AG10803 (cell line): ENCODE results near the gene TMEM94.

Experiments
- DNase-seq: peaks from one replicate; pipeline ENCODE4 v3.0.0; 2010; ENCODE audit warnings: low read depth
- H3K4me3 ChIP-seq: 2 replicates; pipeline ENCODE4 v1.5.1; 2011; ENCODE audit warnings: mild to moderate bottlenecking, low read length, control low read depth
- TF ChIP-seq, protein P1 (sequence below): conservative IDR thresholded peaks from 2 replicates; pipeline ENCODE4 v1.5.1; 2011; ENCODE audit warnings: mild to moderate bottlenecking, low read length, control low read depth, inconsistent platforms

TMEM94 gene

DNA sequence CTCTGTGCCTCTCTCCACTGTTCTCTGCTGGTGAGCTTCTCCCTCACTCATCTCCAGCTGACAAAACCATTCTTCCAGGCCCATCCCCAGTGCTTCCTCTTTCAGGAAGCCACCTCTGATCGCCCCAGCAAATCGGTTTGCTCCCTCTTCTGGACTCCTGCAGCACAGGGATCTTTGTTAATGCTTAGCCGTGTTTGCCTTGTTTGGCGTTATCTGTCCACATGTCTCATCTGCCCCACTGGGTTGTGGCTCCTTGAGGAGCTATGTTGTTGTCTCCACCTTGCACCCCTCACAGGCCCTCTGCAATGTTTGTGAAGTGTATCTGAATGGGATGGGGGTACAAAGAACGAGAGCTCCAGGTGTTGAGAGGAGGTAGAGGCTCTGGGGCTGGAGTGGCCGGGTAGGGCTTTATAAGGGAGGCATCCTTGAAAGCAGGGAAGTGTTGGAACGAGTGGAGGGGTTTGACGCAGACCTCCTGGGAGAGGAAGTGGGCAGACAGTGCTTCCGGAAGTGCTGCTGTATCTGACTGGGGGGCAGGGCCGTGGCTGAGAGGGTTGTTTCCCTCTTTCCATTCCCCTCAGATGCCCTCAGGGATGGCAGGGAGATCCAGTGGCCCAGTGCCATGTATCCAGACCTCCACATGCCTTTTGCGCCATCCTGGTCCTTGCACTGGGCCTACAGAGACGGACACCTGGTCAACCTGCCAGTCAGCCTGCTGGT, 31.1 kb downstream of the TMEM94 start:
- TF ChIP-seq, protein P1, sequence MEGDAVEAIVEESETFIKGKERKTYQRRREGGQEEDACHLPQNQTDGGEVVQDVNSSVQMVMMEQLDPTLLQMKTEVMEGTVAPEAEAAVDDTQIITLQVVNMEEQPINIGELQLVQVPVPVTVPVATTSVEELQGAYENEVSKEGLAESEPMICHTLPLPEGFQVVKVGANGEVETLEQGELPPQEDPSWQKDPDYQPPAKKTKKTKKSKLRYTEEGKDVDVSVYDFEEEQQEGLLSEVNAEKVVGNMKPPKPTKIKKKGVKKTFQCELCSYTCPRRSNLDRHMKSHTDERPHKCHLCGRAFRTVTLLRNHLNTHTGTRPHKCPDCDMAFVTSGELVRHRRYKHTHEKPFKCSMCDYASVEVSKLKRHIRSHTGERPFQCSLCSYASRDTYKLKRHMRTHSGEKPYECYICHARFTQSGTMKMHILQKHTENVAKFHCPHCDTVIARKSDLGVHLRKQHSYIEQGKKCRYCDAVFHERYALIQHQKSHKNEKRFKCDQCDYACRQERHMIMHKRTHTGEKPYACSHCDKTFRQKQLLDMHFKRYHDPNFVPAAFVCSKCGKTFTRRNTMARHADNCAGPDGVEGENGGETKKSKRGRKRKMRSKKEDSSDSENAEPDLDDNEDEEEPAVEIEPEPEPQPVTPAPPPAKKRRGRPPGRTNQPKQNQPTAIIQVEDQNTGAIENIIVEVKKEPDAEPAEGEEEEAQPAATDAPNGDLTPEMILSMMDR = no peak
- H3K4me3 ChIP-seq = no peak overlapping the region
- no peak for DNase-seq

DNA sequence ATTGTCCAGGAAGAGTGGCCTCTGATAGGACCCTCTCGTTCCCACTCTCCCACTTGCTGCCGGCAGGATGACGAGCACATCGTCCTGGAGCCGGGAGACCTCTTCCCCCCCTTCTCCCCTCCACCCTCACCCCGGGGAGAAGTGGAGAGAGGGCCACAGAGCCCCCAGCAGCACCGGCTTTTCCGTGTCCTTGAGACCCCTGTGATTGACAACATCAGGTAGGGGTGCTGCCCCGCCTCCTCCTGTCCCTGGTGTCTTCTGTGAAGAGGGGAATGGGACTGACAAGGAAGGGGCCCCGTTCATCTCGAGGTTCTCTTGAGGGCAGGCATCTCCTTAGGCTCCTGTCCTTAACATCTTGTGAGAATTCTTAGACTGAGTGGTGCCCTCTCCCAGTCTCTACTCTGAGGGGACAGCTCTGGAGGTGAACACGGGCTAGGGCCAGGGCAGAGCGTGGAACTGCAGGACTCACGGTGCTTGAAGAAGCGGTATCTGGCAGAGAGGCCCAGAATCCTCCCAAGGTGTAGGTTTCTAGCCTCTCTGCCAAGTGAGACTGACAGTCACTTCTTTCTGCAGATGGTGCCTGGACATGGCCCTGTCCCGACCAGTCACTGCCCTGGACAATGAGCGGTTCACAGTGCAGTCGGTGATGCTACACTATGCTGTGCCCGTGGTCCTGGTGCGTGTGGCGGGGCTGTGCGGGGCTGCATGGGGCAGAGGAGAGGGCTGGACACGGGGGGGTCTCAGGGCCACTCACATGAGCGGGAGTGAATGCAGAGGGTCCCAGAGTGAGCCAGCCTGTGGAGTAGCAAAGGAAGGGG, 32.5 kb downstream of the TMEM94 start:
- no peak for DNase-seq
- no peak overlapping the region for H3K4me3 ChIP-seq
- TF ChIP-seq, protein P1 = no peak

DNA sequence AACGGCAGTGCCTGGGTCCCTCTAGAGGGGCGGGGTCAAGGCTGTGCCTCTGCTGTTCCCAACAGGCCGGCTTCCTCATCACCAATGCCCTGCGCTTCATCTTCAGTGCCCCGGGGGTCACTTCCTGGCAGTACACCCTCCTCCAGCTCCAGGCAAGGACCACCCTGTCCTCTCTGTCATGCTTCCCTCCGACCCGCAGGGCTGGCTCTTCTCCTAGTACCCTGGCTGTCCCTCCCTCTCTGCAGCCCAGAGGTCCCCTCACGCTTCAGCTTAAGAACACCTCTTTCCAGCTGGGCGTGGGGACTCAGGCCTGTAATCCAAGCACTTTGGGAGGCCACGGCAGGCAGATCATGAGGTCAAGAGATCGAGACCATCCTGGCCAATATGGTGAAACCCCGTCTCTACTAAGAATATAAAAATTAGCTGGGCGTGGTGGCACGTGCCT, 33.1 kb downstream of the TMEM94 start:
- no peak overlapping the region for H3K4me3 ChIP-seq
- TF ChIP-seq, protein P1 = no peak
- no peak for DNase-seq

DNA sequence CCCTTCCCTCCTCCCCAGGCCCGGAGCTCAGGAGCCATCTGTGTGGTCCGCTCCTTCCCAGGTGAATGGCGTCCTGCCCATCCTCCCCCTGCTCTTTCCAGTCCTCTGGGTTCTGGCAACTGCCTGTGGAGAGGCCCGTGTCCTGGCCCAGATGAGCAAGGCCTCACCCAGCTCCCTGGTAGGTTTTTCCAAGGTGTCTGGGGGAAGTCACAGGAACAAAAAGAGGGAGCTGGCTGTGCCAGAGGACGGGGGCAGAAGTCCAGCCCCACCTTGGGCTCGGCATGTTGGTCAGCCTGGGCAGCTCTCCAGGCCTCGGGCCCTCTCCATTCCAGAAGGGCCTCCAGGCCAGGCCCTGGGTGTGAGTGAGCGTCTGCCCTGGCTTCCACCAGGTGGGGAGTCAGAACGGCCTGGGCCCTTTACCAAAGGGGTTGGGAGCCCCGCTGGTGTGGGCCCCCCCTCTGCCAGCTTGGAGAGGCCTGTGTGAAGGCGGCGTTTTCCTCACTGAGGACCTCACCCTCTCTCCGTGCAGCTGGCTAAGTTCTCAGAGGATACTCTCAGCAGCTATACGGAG, 33.8 kb downstream of the TMEM94 start:
- TF ChIP-seq, protein P1 = no peak
- no peak overlapping the region for H3K4me3 ChIP-seq
- DNase-seq = no peak

DNA sequence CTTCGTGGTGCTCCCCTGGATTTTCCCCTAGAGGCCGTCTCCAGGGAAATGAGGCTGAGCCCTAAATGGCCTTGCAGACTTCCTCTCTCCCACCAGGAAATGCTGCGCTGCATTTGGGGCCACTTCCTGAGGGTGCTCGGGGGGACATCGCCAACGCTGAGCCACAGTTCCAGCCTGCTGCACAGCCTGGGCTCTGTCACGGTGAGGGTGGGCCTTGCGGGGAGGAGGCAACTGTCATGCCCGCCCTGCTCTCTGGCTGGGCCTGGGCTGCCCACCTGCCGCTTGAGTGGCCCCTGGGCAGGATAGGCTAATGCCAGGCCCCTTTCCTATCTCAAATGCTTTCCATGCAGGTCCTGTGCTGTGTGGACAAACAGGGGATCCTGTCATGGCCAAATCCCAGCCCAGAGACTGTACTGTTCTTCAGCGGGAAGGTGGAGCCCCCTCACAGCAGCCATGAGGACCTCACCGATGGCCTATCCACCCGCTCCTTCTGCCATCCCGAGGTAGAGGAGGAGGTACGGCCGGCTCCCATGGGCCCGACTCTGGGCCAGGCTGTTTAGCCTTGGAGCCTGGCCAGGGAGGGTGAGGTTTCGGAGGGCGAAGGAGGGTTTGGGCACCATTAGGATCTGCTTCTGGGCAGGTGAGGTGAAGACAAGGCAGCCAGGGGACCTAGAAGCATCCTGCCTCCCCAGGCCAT, 34.7 kb downstream of the TMEM94 start:
- TF ChIP-seq, protein P1 = no peak

DNA sequence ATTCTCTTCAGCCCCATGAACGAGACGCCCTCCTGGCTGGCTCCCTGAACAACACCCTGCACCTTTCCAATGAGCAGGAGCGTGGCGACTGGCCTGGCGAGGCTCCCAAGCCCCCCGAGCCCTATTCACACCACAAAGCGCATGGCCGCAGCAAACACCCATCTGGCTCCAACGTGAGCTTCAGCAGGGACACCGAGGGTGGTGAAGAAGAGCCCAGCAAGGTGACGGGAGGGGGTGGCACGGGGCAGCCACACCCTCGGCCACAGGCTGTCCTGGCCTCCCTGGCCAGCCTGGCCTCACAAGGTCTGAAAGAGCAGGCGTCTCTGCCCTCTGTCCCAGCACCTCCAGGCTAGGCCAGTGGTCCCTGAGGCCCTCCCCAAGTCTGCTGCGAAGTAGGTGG, 35.2 kb downstream of the TMEM94 start:
- TF ChIP-seq, protein P1 = no peak
- no peak for DNase-seq
- H3K4me3 ChIP-seq = no peak overlapping the region

More for the DNA sequence above, 34.7 kb downstream of the TMEM94 start:
- no peak overlapping the region for H3K4me3 ChIP-seq
- no peak for DNase-seq
